Measurements from ENCODE around the gene MGAM2.
"Not testable (repeated sequence)": the region's sequence is repeated elsewhere in the genome, so short reads cannot be mapped to it uniquely, and the experiment has no call there.

MGAM2 gene
- long read RNA-seq, donor 1 = 0 reads
- long read RNA-seq, donor 2 = 0 reads
- long read RNA-seq, donor 3 = 0 reads
- long read RNA-seq, donor 4 = 0 reads
- long read RNA-seq, donor 5 = 0 reads
- long read RNA-seq, donor 6 = 0 reads
- long read RNA-seq, donor 7 = 0 reads
- long read RNA-seq, donor 8 = 0 reads

GRCh38 chr7:142111499-142111898, at the start of gene MGAM2:
MGAM2 (plus strand) TSS chr7:142111718; CDS start chr7:142116874, 5,156 bp downstream.
- DNase-seq = no peak

- no peak for DNase-seq
These were observed 47.7 kb upstream of the MGAM2 start for GRCh38 chr7:142063551-142064442.

- no peak for DNase-seq
These were observed 45.0 kb upstream of the MGAM2 start for GRCh38 chr7:142066536-142066935.

- DNase-seq = no peak
These were observed 33.8 kb upstream of the MGAM2 start for GRCh38 chr7:142077762-142078161.

- DNase-seq = no peak
These were observed 27.9 kb upstream of the MGAM2 start for GRCh38 chr7:142083605-142084004.

- no peak for DNase-seq
These were observed 26.1 kb upstream of the MGAM2 start for GRCh38 chr7:142085428-142085827.

GRCh38 chr7:142088022-142088714, 23.4 kb upstream of the MGAM2 start:
- no peak for DNase-seq

- no peak for DNase-seq
These were observed 22.5 kb upstream of the MGAM2 start for GRCh38 chr7:142089035-142089434.

- DNase-seq = no peak
These were observed 19.6 kb upstream of the MGAM2 start for GRCh38 chr7:142091961-142092360.

- DNase-seq = no peak
These were observed 16.7 kb upstream of the MGAM2 start for GRCh38 chr7:142094861-142095260.

GRCh38 chr7:142097571-142097970, 13.9 kb upstream of the MGAM2 start:
- DNase-seq = no peak

- no peak for DNase-seq
These were observed 13.5 kb upstream of the MGAM2 start for GRCh38 chr7:142098004-142098403.

GRCh38 chr7:142099347-142099746, 12.2 kb upstream of the MGAM2 start:
- DNase-seq = not testable (repeated sequence)

- DNase-seq = no peak
These were observed 10.9 kb upstream of the MGAM2 start for GRCh38 chr7:142100634-142101033.

- DNase-seq = not testable (repeated sequence)
These were observed 9.7 kb upstream of the MGAM2 start for GRCh38 chr7:142101794-142102193.

- DNase-seq = no peak
These were observed 6.7 kb upstream of the MGAM2 start for GRCh38 chr7:142104550-142105527.

- DNase-seq = no peak
These were observed 2.6 kb upstream of the MGAM2 start for GRCh38 chr7:142108728-142109505.

GRCh38 chr7:142110098-142110497, 1.4 kb upstream of the MGAM2 start:
- DNase-seq = no peak

- DNase-seq = no peak
These were observed 880 bp upstream of the MGAM2 start for GRCh38 chr7:142110638-142111037.

GRCh38 chr7:142112086-142112485, 568 bp downstream of the MGAM2 start:
- no peak for DNase-seq

- no peak for DNase-seq
These were observed 2.7 kb downstream of the MGAM2 start for GRCh38 chr7:142114207-142114606.
